HT-29 (cell line): Measurements from ENCODE around the gene XRCC3. TPM values are rescaled to one million over a fixed set of nuclear protein-coding genes. Genes with fewer than 3 reads are reported as not detected.

Experiments
- DNase-seq: peaks from one replicate; pipeline ENCODE4 v3.0.0-alpha.2; 2015; ENCODE audit warnings: low spot score
- total RNA-seq: library from RNA; depleted of rRNA; stranded (reverse); fragments of >200 nt; shearing (Covaris generic); gene quantifications from 2 replicates; pipeline ENCODE4 v1.2.3, GENCODE V29; 2014

Gene XRCC3
- total RNA-seq, 1 experiment from 2014 or later = 86.3 TPM

GRCh38 chr14:103738701-103739451 is 23.6 kb upstream of the XRCC3 start:
- no peak for DNase-seq

- no peak for DNase-seq
Measured at GRCh38 chr14:103738166-103738565, 22.9 kb upstream of the XRCC3 start.

- no peak for DNase-seq
Measured at GRCh38 chr14:103737432-103738045, 22.3 kb upstream of the XRCC3 start.

GRCh38 chr14:103736546-103737431 is 21.5 kb upstream of the XRCC3 start:
- DNase-seq = no peak

- no peak for DNase-seq
Measured at GRCh38 chr14:103735815-103736545, 20.7 kb upstream of the XRCC3 start.

GRCh38 chr14:103735439-103735814 is 20.2 kb upstream of the XRCC3 start:
- DNase-seq = no peak

- no peak for DNase-seq
Measured at GRCh38 chr14:103735022-103735421, 19.8 kb upstream of the XRCC3 start.

- DNase-seq = no peak
Measured at GRCh38 chr14:103734081-103734888, 19.0 kb upstream of the XRCC3 start.

- no peak for DNase-seq
Measured at GRCh38 chr14:103733651-103734050, 18.4 kb upstream of the XRCC3 start.

GRCh38 chr14:103732868-103733620 is 17.8 kb upstream of the XRCC3 start:
- no peak for DNase-seq

- DNase-seq = no peak
Measured at GRCh38 chr14:103731916-103732867, 16.9 kb upstream of the XRCC3 start.

GRCh38 chr14:103731481-103731880 is 16.2 kb upstream of the XRCC3 start:
- no peak for DNase-seq

- DNase-seq = no peak
Measured at GRCh38 chr14:103730490-103731035, 15.3 kb upstream of the XRCC3 start.

- no peak for DNase-seq
Measured at GRCh38 chr14:103729496-103730448, 14.5 kb upstream of the XRCC3 start.

GRCh38 chr14:103728721-103729120 is 13.5 kb upstream of the XRCC3 start:
- DNase-seq = no peak

- no peak for DNase-seq
Measured at GRCh38 chr14:103728141-103728540, 12.9 kb upstream of the XRCC3 start.

- DNase-seq = no peak
Measured at GRCh38 chr14:103727313-103727980, 12.2 kb upstream of the XRCC3 start.
